ENCODE results near the gene UGDH. TPM values are rescaled to one million over a fixed set of nuclear protein-coding genes. Genes with fewer than 3 reads are reported as not detected.

UGDH gene
- 100 to 1,000 TPM in 1 of 2 donors, 10 to 100 TPM in 1; 62.8 to 104 TPM for total RNA-seq
- 100 to 1,000 TPM in 3 of 6 donors, 10 to 100 TPM in 3; 78.6 to 108 (median 100) TPM for polyA plus RNA-seq (ENCODE audit: insufficient read length in 6 of 6)
- long read RNA-seq, donor 1, transcript UGDH-201 (12 exons, 3,216 nt), result major isoform, 15 of 26 reads
- long read RNA-seq, donor 1, partial matches to known transcripts, result 11 of 26 reads
- long read RNA-seq, donor 1, other reads (novel, unspliced or antisense), result 0 of 26 reads
- long read RNA-seq, donor 2, transcript UGDH-201 (12 exons, 3,216 nt), result major isoform, 12 of 12 reads
- long read RNA-seq, donor 2, partial matches to known transcripts, result 0 of 12 reads
- long read RNA-seq, donor 2, other reads (novel, unspliced or antisense), result 0 of 12 reads
- long read RNA-seq, donor 3, transcript UGDH-201 (12 exons, 3,216 nt), result major isoform, 18 of 34 reads
- long read RNA-seq, donor 3, partial matches to known transcripts, result 16 of 34 reads
- long read RNA-seq, donor 3, other reads (novel, unspliced or antisense), result 0 of 34 reads
- long read RNA-seq, donor 4, partial matches to known transcripts, result 1 of 5 reads
- long read RNA-seq, donor 4, other reads (novel, unspliced or antisense), result 1 of 5 reads
- long read RNA-seq, donor 5, transcript UGDH-201 (12 exons, 3,216 nt), result major isoform, 11 of 18 reads
- long read RNA-seq, donor 5, partial matches to known transcripts, result 7 of 18 reads
- long read RNA-seq, donor 5, other reads (novel, unspliced or antisense), result 0 of 18 reads
- long read RNA-seq, donor 6, transcript UGDH-201 (12 exons, 3,216 nt), result major isoform, 12 of 13 reads
- long read RNA-seq, donor 6, partial matches to known transcripts, result 0 of 13 reads
- long read RNA-seq, donor 6, other reads (novel, unspliced or antisense), result 0 of 13 reads
- long read RNA-seq, donor 7, transcript UGDH-201 (12 exons, 3,216 nt), result major isoform, 6 of 6 reads
- long read RNA-seq, donor 7, partial matches to known transcripts, result 0 of 6 reads
- long read RNA-seq, donor 7, other reads (novel, unspliced or antisense), result 0 of 6 reads
- long read RNA-seq, donor 8, transcript UGDH-201 (12 exons, 3,216 nt), result major isoform, 26 of 32 reads
- long read RNA-seq, donor 8, partial matches to known transcripts, result 6 of 32 reads
- long read RNA-seq, donor 8, other reads (novel, unspliced or antisense), result 0 of 32 reads
- long read RNA-seq, donor 9, result 0 reads
- long read RNA-seq, donor 10, partial matches to known transcripts, result 0 of 1 reads
- long read RNA-seq, donor 10, other reads (novel, unspliced or antisense), result 1 of 1 reads
- long read RNA-seq, donor 11, transcript UGDH-201 (12 exons, 3,216 nt), result major isoform, 8 of 8 reads
- long read RNA-seq, donor 11, partial matches to known transcripts, result 0 of 8 reads
- long read RNA-seq, donor 11, other reads (novel, unspliced or antisense), result 0 of 8 reads
- long read RNA-seq, donor 12, transcript UGDH-201 (12 exons, 3,216 nt), result major isoform, 11 of 11 reads
- long read RNA-seq, donor 12, partial matches to known transcripts, result 0 of 11 reads
- long read RNA-seq, donor 12, other reads (novel, unspliced or antisense), result 0 of 11 reads

GRCh38 chr4:39527296-39528060 lies at the start of gene UGDH:
UGDH (minus strand) TSS chr4:39527439; CDS start chr4:39521512, 5,927 bp downstream.
- DNase-seq, result peak; percentile 97 to 99 (median 98)
- peak within 1 kb of the TSS; percentile 76 to 88 for H3K4me3 ChIP-seq
- peaks cover 9 to 28% of the 10 kb centered on the region in 2 donors for H3K4me1 ChIP-seq
- intact Hi-C loops (cut with DNase I), result loop anchor here in 1 of 2 donors (10.0 kb wide), 1 partner anchor 107 kb away; the partner anchor contains the start of gene SMIM14
- ATAC-seq, result peak; percentile 97
- H3K27me3 ChIP-seq, result no peaks in the 10 kb centered on the region
- H3K36me3 ChIP-seq, result peaks cover 0 to 9% of the 10 kb centered on the region in 2 donors
- peak within 1 kb of the TSS; percentile 89 to 95 for H3K27ac ChIP-seq
- no peak for TF ChIP-seq CTCF (IDR thresholded peaks at IDR 0.05)
- H3K9me3 ChIP-seq, result peaks cover 0 to 5% of the 10 kb centered on the region in 2 donors

GRCh38 chr4:39574946-39575345 lies 47.7 kb upstream of the UGDH start:
- no peak for TF ChIP-seq CTCF (IDR thresholded peaks at IDR 0.05)
- ATAC-seq, result no peak
- Histone ChIP-seq H3K36me3 (peaks cover 0 to 10% of the 10 kb centered on the region in 2 donors), H3K4me3 (no peak overlapping the region), H3K27ac (no peak overlapping the region), H3K4me1 (no peaks in the 10 kb centered on the region), H3K27me3 (no peaks in the 10 kb centered on the region), H3K9me3 (no peaks in the 10 kb centered on the region)
- no peak for DNase-seq
- intact Hi-C loops (cut with DNase I), result no loop called here

- no peak for TF ChIP-seq CTCF (IDR thresholded peaks at IDR 0.05)
- intact Hi-C loops (cut with DNase I), result no loop called here
- Histone ChIP-seq H3K36me3 (peaks cover 0 to 13% of the 10 kb centered on the region in 2 donors), H3K4me3 (no peak overlapping the region), H3K27me3 (no peaks in the 10 kb centered on the region), H3K9me3 (no peaks in the 10 kb centered on the region), H3K4me1 (no peaks in the 10 kb centered on the region), H3K27ac (no peak overlapping the region)
- DNase-seq, result no peak
- no peak for ATAC-seq
These were observed 44.3 kb upstream of the UGDH start for GRCh38 chr4:39571504-39571903.

- no peak for TF ChIP-seq CTCF (IDR thresholded peaks at IDR 0.05)
These were observed 43.8 kb upstream of the UGDH start for GRCh38 chr4:39571054-39571453.

More at GRCh38 chr4:39571054-39571453, 43.8 kb upstream of the UGDH start:
- intact Hi-C loops (cut with DNase I), result no loop called here
- Histone ChIP-seq H3K27ac (no peak overlapping the region), H3K4me3 (no peak overlapping the region), H3K9me3 (no peaks in the 10 kb centered on the region), H3K4me1 (no peaks in the 10 kb centered on the region), H3K27me3 (no peaks in the 10 kb centered on the region), H3K36me3 (peaks cover 0 to 17% of the 10 kb centered on the region in 2 donors)
- ATAC-seq (no peak), DNase-seq (no peak)
